ENCODE measurements around the gene GRM2. TPM values are rescaled to one million over a fixed set of nuclear protein-coding genes. Genes with fewer than 3 reads are reported as not detected.

Gene GRM2
- total and polyA plus RNA-seq, 4 donors, result 0.13 to 0.77 (median 0.25) TPM

- 88 to 92% methylated on average over 10 of the region's 10 CpGs for WGBS, 2 donors
- no peak for TF ChIP-seq CTCF (IDR thresholded peaks at IDR 0.05; ENCODE audit: control extremely low read depth, extremely low read depth)
- H3K4me1 ChIP-seq (ENCODE audit: control insufficient read depth in 5 of 5, insufficient read depth in 5 of 5, low read length in 5 of 5), result no peaks in the 10 kb centered on the region
- DNase-seq, result no peak
- no peaks in the 10 kb centered on the region for H3K36me3 ChIP-seq (ENCODE audit: control insufficient read depth in 4 of 4, insufficient read depth in 4 of 4, low read length in 4 of 4)
- H3K9ac ChIP-seq (ENCODE audit: insufficient read depth in 1 of 2, low read length in 2 of 2), result no peak overlapping the region
- no peak overlapping the region for H3K4me3 ChIP-seq
- H3K9me3 ChIP-seq (ENCODE audit: control insufficient read depth in 4 of 4, insufficient read depth in 3 of 4, low read length in 3 of 4), result no peaks in the 10 kb centered on the region
- no peak overlapping the region for H3K27ac ChIP-seq (ENCODE audit: low read depth in 1 of 2, low read length in 1 of 2)
- ATAC-seq (ENCODE audit: insufficient read depth, low FRiP score), result no peak
- H3K27me3 ChIP-seq (ENCODE audit: control insufficient read depth in 3 of 3, insufficient read depth in 3 of 3, low read length in 2 of 3), result no peaks in the 10 kb centered on the region
Measured at GRCh38 chr3:51717446-51717845, 10.6 kb downstream of the GRM2 start.

- Histone ChIP-seq H3K4me3 (no peak overlapping the region), H3K27me3 (ENCODE audit: control insufficient read depth in 3 of 3, insufficient read depth in 3 of 3, low read length in 2 of 3) (no peaks in the 10 kb centered on the region), H3K36me3 (ENCODE audit: control insufficient read depth in 4 of 4, insufficient read depth in 4 of 4, low read length in 4 of 4) (no peaks in the 10 kb centered on the region), H3K27ac (ENCODE audit: low read depth in 1 of 2, low read length in 1 of 2) (no peak overlapping the region), H3K9ac (ENCODE audit: insufficient read depth in 1 of 2, low read length in 2 of 2) (no peak overlapping the region), H3K4me1 (ENCODE audit: control insufficient read depth in 5 of 5, insufficient read depth in 5 of 5, low read length in 5 of 5) (no peaks in the 10 kb centered on the region), H3K9me3 (ENCODE audit: control insufficient read depth in 4 of 4, insufficient read depth in 3 of 4, low read length in 3 of 4) (no peaks in the 10 kb centered on the region)
- no peak for DNase-seq
- TF ChIP-seq CTCF (IDR thresholded peaks at IDR 0.05; ENCODE audit: control extremely low read depth, extremely low read depth), result no peak
- 75 to 79% methylated on average over 7 of the region's 7 CpGs for WGBS, 2 donors
- ATAC-seq (ENCODE audit: insufficient read depth, low FRiP score), result no peak
Measured at GRCh38 chr3:51717947-51718346, 11.1 kb downstream of the GRM2 start.

GRCh38 chr3:51718547-51719409 lies 11.9 kb downstream of the GRM2 start:
- Histone ChIP-seq H3K9me3 (ENCODE audit: control insufficient read depth in 4 of 4, insufficient read depth in 3 of 4, low read length in 3 of 4) (no peaks in the 10 kb centered on the region), H3K36me3 (ENCODE audit: control insufficient read depth in 4 of 4, insufficient read depth in 4 of 4, low read length in 4 of 4) (no peaks in the 10 kb centered on the region), H3K4me3 (no peak overlapping the region), H3K4me1 (ENCODE audit: control insufficient read depth in 5 of 5, insufficient read depth in 5 of 5, low read length in 5 of 5) (no peaks in the 10 kb centered on the region), H3K27ac (ENCODE audit: low read depth in 1 of 2, low read length in 1 of 2) (no peak overlapping the region), H3K27me3 (ENCODE audit: control insufficient read depth in 3 of 3, insufficient read depth in 3 of 3, low read length in 2 of 3) (no peaks in the 10 kb centered on the region), H3K9ac (ENCODE audit: insufficient read depth in 1 of 2, low read length in 2 of 2) (no peak overlapping the region)
- peak; percentile 54 for TF ChIP-seq CTCF (IDR thresholded peaks at IDR 0.05; ENCODE audit: control extremely low read depth, extremely low read depth)
- 44 to 49% methylated on average over 16 of the region's 16 CpGs for WGBS, 2 donors
- peak; percentile 54 for ATAC-seq (ENCODE audit: insufficient read depth, low FRiP score)
- peak; percentile 16 to 32 (median 29) for DNase-seq

Measured in lung (tissue), 12 donors.